H1 (cell line): ENCODE data around the gene DUSP9. TPM values are rescaled to one million over a fixed set of nuclear protein-coding genes. Genes with fewer than 3 reads are reported as not detected.

Source experiments
- CBX8 ChIP-seq: fragments of 300-800, 300-1000 bp; sonication (generic); IDR thresholded peaks from 2 replicates; pipeline ENCODE4 v1.7.1; 2016; ENCODE audit warnings: low read depth, low read length, borderline replicate concordance
- CHD1 ChIP-seq: IDR thresholded peaks from 2 replicates; pipeline ENCODE4 v1.6.1; 2012; ENCODE audit warnings: low read depth, low read length, improper control_type of control experiment
- EZH2 ChIP-seq: fragments of 200-600 bp; sonication (generic); IDR thresholded peaks from 2 replicates; pipeline ENCODE4 v1.7.1; 2012; ENCODE audit warnings: low read depth, mild to moderate bottlenecking, moderate library complexity, low read length, inconsistent platforms; ENCODE audit not compliant: severe bottlenecking
- GABPA ChIP-seq: IDR thresholded peaks from 2 replicates; pipeline ENCODE4 v1.6.1; 2011; ENCODE audit warnings: mild to moderate bottlenecking, low read length, moderate library complexity, borderline replicate concordance; ENCODE audit not compliant: insufficient read depth
- GTF2F1 ChIP-seq: IDR thresholded peaks from 2 replicates; pipeline ENCODE4 v1.6.1; 2012; ENCODE audit warnings: low read depth, low read length, improper control_type of control experiment, borderline replicate concordance
- KDM1A ChIP-seq: fragments of 200-600, 300-600 bp; sonication (generic); IDR thresholded peaks from 2 replicates; pipeline ENCODE4 v1.7.1; 2016; ENCODE audit warnings: mild to moderate bottlenecking, low read length, borderline replicate concordance
- MAFK ChIP-seq: IDR thresholded peaks from 2 replicates; pipeline ENCODE4 v1.6.1; 2012; ENCODE audit warnings: low read depth, mild to moderate bottlenecking, improper control_type of control experiment, low read length
- NRF1 ChIP-seq: IDR thresholded peaks from 2 replicates; pipeline ENCODE4 v1.6.1; 2011; ENCODE audit warnings: mild to moderate bottlenecking, low read depth, low read length, improper control_type of control experiment
- POLR2A ChIP-seq, 2 experiments: IDR thresholded peaks; 1 replicate in 1 of 2; 2 replicates in 1 of 2; pipeline ENCODE4 v1.6.1; 2011; ENCODE audit warnings: low read depth in 2 of 2, low read length in 2 of 2, mild to moderate bottlenecking in 2 of 2; ENCODE audit errors: control extremely low read depth in 1 of 2
- RAD21 ChIP-seq, 2 experiments: IDR thresholded peaks in 1 of 2; conservative IDR thresholded peaks in 1 of 2; 2 replicates each; pipeline ENCODE4 v1.6.1; 2011; ENCODE audit warnings: low read depth in 2 of 2, low read length in 2 of 2, improper control_type of control experiment in 1 of 2, inconsistent platforms in 1 of 2, mild to moderate bottlenecking in 1 of 2, moderate library complexity in 1 of 2
- RBBP5 ChIP-seq: IDR thresholded peaks from 2 replicates; pipeline ENCODE4 v1.7.1; 2012; ENCODE audit warnings: low read depth, mild to moderate bottlenecking, inconsistent platforms, low read length, moderate library complexity, borderline replicate concordance
- SAP30 ChIP-seq: fragments of 300-600 bp; sonication (generic); IDR thresholded peaks from 2 replicates; pipeline ENCODE4 v1.7.1; 2012; ENCODE audit warnings: low read length, moderate library complexity, mild to moderate bottlenecking, inconsistent platforms; ENCODE audit not compliant: insufficient read depth, insufficient replicate concordance
- SP1 ChIP-seq: IDR thresholded peaks from 2 replicates; pipeline ENCODE4 v1.6.1; 2011; ENCODE audit warnings: low read depth, low read length
- SP4 ChIP-seq: IDR thresholded peaks from 2 replicates; pipeline ENCODE4 v1.6.1; 2012; ENCODE audit warnings: low read length, inconsistent platforms
- USF2 ChIP-seq: IDR thresholded peaks from 2 replicates; pipeline ENCODE4 v1.6.1; 2011; ENCODE audit warnings: low read length, improper control_type of control experiment
- ZNF274 ChIP-seq: IDR thresholded peaks from 2 replicates; pipeline ENCODE4 v1.7.0; 2012; ENCODE audit warnings: low read length, borderline replicate concordance; ENCODE audit errors: extremely low read depth
- polyA plus RNA-seq, 7 experiments: library from polyadenylated mRNA; depleted of rRNA in 3 of 7; stranded (reverse) in 5 of 7; unstranded in 2 of 7; fragments of >200 nt in 5 of 7; fragments of 200-250 nt in 2 of 7; gene quantifications; 1 replicate in 5 of 7; 2 replicates in 1 of 7; 4 replicates in 1 of 7; pipeline versions ENCODE4 v1.2.1 to v1.2.3, GENCODE V29; 2011 to 2013; ENCODE audit warnings: missing spikeins in 2 of 7, mixed read lengths in 2 of 7
- total RNA-seq: library from RNA; stranded (reverse); fragmentation: NEBNext Ultra II Directional; extraction: Animal tissue kit (Norgen Biotek cat#: 25700); gene quantifications from 2 replicates; pipeline ENCODE4 v1.2.1, GENCODE V29; 2021

The DUSP9 gene
- total and polyA plus RNA-seq, 2 of the 8 experiments (the other 6 are each of a cell fraction or from before 2014, with no cell fraction given), result 0.80 to 1.1 TPM

- TF ChIP-seq SP4 (no peak), EZH2 (no peak), RBBP5 (no peak), MAFK (no peak), RAD21 (IDR thresholded peaks at IDR 0.05 in 1 of 2, conservative IDR thresholded peaks at IDR 0.05 in 1 of 2; ENCODE audit: low read depth in 2 of 2, low read length in 2 of 2) (peak in 1 of 2 experiments; percentile 43; a peak in 3 of 4 replicates), SAP30 (no peak), GABPA (no peak), CBX8 (no peak), GTF2F1 (no peak), USF2 (no peak), SP1 (no peak), ZNF274 (no peak), NRF1 (no peak), POLR2A (IDR thresholded peaks at IDR 0.05; ENCODE audit: control extremely low read depth in 1 of 2, low read depth in 2 of 2, low read length in 2 of 2) (no peak), CHD1 (no peak), KDM1A (no peak)
Measured at GRCh38 chrX:153662266-153662665, 15.3 kb downstream of the DUSP9 start (continued).
